SK-N-SH (cell line): ENCODE measurements around the gene CDCA3.

ENCODE experiments used
- EP300 ChIP-seq, 2 experiments: IDR thresholded peaks; 2 replicates each; pipeline versions ENCODE4 v1.4.0 to v1.6.1; 2012; ENCODE audit warnings: borderline replicate concordance in 1 of 2, low read depth in 1 of 2, low read length in 1 of 2
- YY1 ChIP-seq: IDR thresholded peaks from 2 replicates; pipeline ENCODE4 v1.4.0; 2012; ENCODE audit warnings: low read depth, mild to moderate bottlenecking

DNA sequence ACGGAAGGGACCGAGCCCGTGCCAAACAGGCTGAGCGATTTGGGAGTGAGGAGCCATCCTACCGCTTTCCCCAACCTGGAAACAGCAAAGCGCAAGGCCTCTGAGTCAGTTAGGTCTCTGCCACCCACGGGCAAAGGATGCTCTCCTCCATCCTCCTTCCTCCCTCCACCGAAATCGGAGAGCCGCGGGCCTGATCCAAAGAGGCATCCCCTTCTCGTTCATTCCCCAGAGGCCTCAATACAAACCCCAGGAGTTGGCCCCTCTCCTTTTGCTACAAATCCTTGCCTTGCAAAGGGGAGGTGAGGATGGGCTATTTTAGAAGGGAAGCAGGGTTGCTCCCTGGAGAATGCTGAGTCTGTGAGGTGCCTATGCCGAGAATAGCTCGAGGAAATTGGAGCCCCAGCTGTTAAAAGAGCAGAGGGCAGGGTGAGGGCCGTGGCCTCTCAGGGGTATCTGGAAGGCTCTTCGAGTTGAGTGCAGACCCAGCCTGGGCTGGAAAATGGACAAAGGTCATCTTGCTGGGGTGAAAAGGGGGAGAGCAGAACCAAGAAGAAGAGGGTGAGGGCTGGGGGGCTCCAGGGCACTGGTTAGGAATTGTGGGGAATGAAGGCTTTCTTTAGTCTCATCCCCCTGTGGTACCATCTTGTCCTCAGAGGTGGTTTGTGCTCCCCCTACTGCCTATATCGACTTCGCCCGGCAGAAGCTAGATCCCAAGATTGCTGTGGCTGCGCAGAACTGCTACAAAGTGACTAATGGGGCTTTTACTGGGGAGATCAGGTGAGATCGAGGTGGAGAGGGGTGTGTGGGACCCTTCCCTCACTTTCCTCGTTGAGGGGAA lies 17.3 kb upstream of the CDCA3 start:
- TF ChIP-seq EP300 (IDR thresholded peaks at IDR 0.05; ENCODE audit: borderline replicate concordance in 1 of 2, low read depth in 1 of 2, low read length in 1 of 2): no peak
- TF ChIP-seq YY1: no peak
